ENCODE results near the gene CSF1R. TPM values are rescaled to one million over a fixed set of nuclear protein-coding genes. Genes with fewer than 3 reads are reported as not detected.
A peak's percentile ranks its signal among the peaks of the same experiment; 100 is the strongest.

CSF1R gene
- total RNA-seq, 1 experiment from 2014 or later = 5.8 TPM

DNA sequence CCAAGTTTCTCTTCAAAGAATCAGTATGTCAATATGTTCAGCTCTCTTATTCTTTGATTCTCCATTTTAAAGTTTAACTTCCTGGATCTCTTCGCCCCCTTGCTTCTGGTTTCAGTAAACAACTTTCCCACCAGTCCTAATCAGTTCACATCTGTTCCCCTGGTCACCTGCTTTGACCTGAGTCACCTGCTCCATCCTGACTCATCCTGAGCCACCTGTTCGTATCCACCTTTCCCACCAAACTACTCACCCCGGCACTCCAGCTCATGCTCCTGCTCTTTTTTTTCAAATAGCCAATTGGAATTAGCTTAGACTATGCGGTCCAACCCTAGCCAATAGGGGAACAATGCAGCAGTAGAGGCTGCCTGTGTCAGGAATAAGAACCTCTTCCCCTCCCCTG, 23.6 kb upstream of the CSF1R start:
- ChIA-PET CTCF (no interaction called here), POLR2A (no interaction called here)
- H3K27me3 ChIP-seq (replicated peaks; ENCODE audit: control insufficient read depth, insufficient read depth, low read length) = no peaks in the 10 kb centered on the region
- H3K9me3 Mint-ChIP-seq (ENCODE audit: unreplicated experiment) = no peaks in the 10 kb centered on the region
- BruUV-seq (replicated peaks) = no TSS peak
- peaks cover 51% of the 10 kb centered on the region for H3K4me1 ChIP-seq
- H3K27ac Mint-ChIP-seq (ENCODE audit: unreplicated experiment) = no peak overlapping the region
- no peaks in the 10 kb centered on the region for H3K27me3 Mint-ChIP-seq (ENCODE audit: insufficient read depth, unreplicated experiment)
- no peaks in the 10 kb centered on the region for H3K36me3 ChIP-seq (ENCODE audit: control insufficient read depth, insufficient read depth, low read length)
- H3K4me3 ChIP-seq (ENCODE audit: low read depth, low read length) = no peak overlapping the region
- H3K4me3 Mint-ChIP-seq (ENCODE audit: unreplicated experiment) = no peak overlapping the region
- intact Hi-C loops (cut with micrococcal nuclease; ENCODE audit: unreplicated experiment) = loop anchor here (5.0 kb wide), 1 partner anchor 53 kb away; no protein-coding TSS in a partner anchor
- no peaks in the 10 kb centered on the region for H3K9me3 ChIP-seq
- TF ChIP-seq, protein P1, sequence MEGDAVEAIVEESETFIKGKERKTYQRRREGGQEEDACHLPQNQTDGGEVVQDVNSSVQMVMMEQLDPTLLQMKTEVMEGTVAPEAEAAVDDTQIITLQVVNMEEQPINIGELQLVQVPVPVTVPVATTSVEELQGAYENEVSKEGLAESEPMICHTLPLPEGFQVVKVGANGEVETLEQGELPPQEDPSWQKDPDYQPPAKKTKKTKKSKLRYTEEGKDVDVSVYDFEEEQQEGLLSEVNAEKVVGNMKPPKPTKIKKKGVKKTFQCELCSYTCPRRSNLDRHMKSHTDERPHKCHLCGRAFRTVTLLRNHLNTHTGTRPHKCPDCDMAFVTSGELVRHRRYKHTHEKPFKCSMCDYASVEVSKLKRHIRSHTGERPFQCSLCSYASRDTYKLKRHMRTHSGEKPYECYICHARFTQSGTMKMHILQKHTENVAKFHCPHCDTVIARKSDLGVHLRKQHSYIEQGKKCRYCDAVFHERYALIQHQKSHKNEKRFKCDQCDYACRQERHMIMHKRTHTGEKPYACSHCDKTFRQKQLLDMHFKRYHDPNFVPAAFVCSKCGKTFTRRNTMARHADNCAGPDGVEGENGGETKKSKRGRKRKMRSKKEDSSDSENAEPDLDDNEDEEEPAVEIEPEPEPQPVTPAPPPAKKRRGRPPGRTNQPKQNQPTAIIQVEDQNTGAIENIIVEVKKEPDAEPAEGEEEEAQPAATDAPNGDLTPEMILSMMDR (IDR thresholded peaks at IDR 0.05; ENCODE audit: insufficient read depth in 1 of 2, low read depth in 1 of 2, low read length in 1 of 2, severe bottlenecking in 1 of 2, unreplicated experiment in 1 of 2) = no peak
- H3K36me3 Mint-ChIP-seq (ENCODE audit: insufficient read depth, unreplicated experiment) = peaks cover 6% of the 10 kb centered on the region
- DNase-seq = peak; percentile 37 to 60
- H3K4me1 Mint-ChIP-seq (ENCODE audit: low read depth, unreplicated experiment) = peaks cover 55% of the 10 kb centered on the region

DNA sequence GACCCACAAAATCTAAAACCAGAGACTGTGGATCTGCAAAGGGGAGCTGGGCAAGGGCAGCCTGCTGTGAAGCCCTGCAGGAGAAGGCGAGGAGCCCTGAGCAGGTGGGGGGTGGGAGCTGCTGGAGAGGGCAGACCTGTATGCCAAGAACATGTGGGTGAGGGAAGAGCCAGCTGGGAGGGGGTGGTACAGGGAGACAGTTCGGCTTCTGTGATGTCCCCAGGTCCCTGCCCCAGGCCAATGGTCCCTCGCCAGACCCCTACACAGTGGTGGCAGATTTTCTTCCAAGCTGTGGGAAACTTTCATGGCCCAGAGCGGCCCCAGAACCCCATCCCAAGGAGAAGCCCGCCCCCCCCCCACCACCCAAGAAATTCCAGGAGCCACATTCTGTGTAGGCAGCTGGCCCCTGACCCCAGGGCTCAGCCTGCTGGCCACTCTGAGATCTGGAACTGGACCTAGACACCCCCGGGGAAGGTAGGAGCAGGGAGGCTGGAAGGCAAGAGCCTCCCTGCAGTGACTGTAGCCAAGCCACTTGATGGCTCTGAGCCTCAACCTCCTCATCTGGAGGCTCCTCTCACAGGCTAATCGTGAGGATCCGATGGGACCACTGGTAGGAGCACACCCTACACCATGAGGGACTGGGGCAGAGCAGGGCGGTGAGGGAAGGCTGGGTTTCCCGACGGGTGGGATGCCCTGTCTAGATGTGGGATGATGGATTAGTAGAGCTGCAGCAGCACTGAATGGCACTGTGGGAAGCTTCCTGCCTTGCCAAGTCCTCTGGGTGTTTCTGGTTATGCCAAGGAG, 22.6 kb upstream of the CSF1R start:
- H3K36me3 Mint-ChIP-seq (ENCODE audit: insufficient read depth, unreplicated experiment) = peaks cover 6% of the 10 kb centered on the region
- no peaks in the 10 kb centered on the region for H3K27me3 ChIP-seq (replicated peaks; ENCODE audit: control insufficient read depth, insufficient read depth, low read length)
- CTCF ChIA-PET = interaction anchor here (0.6 kb wide), 2 partner anchors 8 to 67 kb away, joined by 3 read pairs; no protein-coding TSS in a partner anchor
- TF ChIP-seq, protein P1 (IDR thresholded peaks at IDR 0.05; ENCODE audit: insufficient read depth in 1 of 2, low read depth in 1 of 2, low read length in 1 of 2, severe bottlenecking in 1 of 2, unreplicated experiment in 1 of 2) = no peak
- peaks cover 51% of the 10 kb centered on the region for H3K4me1 ChIP-seq
- no peaks in the 10 kb centered on the region for H3K27me3 Mint-ChIP-seq (ENCODE audit: insufficient read depth, unreplicated experiment)
- intact Hi-C loops (cut with micrococcal nuclease; ENCODE audit: unreplicated experiment) = no loop called here
- no peak overlapping the region for H3K4me3 Mint-ChIP-seq (ENCODE audit: unreplicated experiment)
- DNase-seq = no peak
- H3K9me3 Mint-ChIP-seq (ENCODE audit: unreplicated experiment) = no peaks in the 10 kb centered on the region
- H3K4me1 Mint-ChIP-seq (ENCODE audit: low read depth, unreplicated experiment) = peaks cover 55% of the 10 kb centered on the region
- POLR2A ChIA-PET = no interaction called here
- no peaks in the 10 kb centered on the region for H3K9me3 ChIP-seq
- BruUV-seq (replicated peaks) = no TSS peak
- peak overlapping the region; percentile 54 for H3K27ac Mint-ChIP-seq (ENCODE audit: unreplicated experiment)
- H3K4me3 ChIP-seq (ENCODE audit: low read depth, low read length) = no peak overlapping the region
- no peaks in the 10 kb centered on the region for H3K36me3 ChIP-seq (ENCODE audit: control insufficient read depth, insufficient read depth, low read length)

DNA sequence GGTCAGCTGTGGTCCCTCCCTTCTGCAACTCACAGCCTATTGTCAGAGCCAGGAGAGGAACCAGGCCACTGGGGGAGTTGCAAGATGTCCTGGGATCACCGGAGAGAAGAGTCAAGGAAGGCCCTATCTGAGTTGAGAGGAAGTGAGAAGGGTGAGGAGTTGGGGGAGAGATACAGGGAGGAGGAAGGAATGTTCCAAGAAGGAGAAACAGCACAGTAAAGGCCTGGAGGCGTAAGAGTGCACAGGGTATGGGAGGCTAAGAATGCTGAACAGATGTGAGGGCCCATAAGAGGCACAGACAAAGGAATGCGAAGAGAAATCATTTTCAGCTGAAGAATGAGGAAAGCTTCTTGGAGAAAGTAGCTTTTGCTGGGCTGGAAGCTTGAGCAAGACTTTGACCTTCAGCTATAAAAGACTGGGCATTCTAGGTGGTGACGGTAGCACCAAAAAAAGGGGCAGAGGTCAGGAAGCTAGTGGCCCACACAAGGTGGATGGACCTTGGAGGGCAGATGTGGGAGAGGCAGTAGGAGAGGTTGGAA, 21.6 kb upstream of the CSF1R start:
- peak; percentile 31 to 53 for DNase-seq
- H3K4me1 Mint-ChIP-seq (ENCODE audit: low read depth, unreplicated experiment) = peaks cover 50% of the 10 kb centered on the region

More for the DNA sequence above, 21.6 kb upstream of the CSF1R start:
- Histone ChIP-seq H3K36me3 (ENCODE audit: control insufficient read depth, insufficient read depth, low read length) (no peaks in the 10 kb centered on the region), H3K4me1 (peaks cover 44% of the 10 kb centered on the region), H3K27me3 (replicated peaks; ENCODE audit: control insufficient read depth, insufficient read depth, low read length) (no peaks in the 10 kb centered on the region), H3K9me3 (no peaks in the 10 kb centered on the region), H3K4me3 (ENCODE audit: low read depth, low read length) (no peak overlapping the region)
- H3K27me3 Mint-ChIP-seq (ENCODE audit: insufficient read depth, unreplicated experiment) = no peaks in the 10 kb centered on the region
- intact Hi-C loops (cut with micrococcal nuclease; ENCODE audit: unreplicated experiment) = no loop called here
- TF ChIP-seq, protein P1 (IDR thresholded peaks at IDR 0.05; ENCODE audit: insufficient read depth in 1 of 2, low read depth in 1 of 2, low read length in 1 of 2, severe bottlenecking in 1 of 2, unreplicated experiment in 1 of 2) = no peak
- ChIA-PET CTCF (interaction anchor here (0.6 kb wide), 2 partner anchors 9 to 68 kb away, joined by 3 read pairs; no protein-coding TSS in a partner anchor), POLR2A (no interaction called here)
- BruUV-seq (replicated peaks) = no TSS peak
- H3K9me3 Mint-ChIP-seq (ENCODE audit: unreplicated experiment) = no peaks in the 10 kb centered on the region
- peak overlapping the region; percentile 54 for H3K27ac Mint-ChIP-seq (ENCODE audit: unreplicated experiment)
- no peak overlapping the region for H3K4me3 Mint-ChIP-seq (ENCODE audit: unreplicated experiment)
- H3K36me3 Mint-ChIP-seq (ENCODE audit: insufficient read depth, unreplicated experiment) = peaks cover 2% of the 10 kb centered on the region
